HL-60 (cell line): Measurements from ENCODE around the gene PPP1R3A.
"Not testable (repeated sequence)": the region's sequence is repeated elsewhere in the genome, so short reads cannot be mapped to it uniquely, and the experiment has no call there.

Experiments
- DNase-seq, 2 experiments: peaks; one replicate each; pipeline ENCODE4 v3.0.0-alpha.2; 2010 to 2020; ENCODE audit warnings: low read depth in 1 of 2, low spot score in 1 of 2
- H3K27ac ChIP-seq: fragments of 250-450 bp; sonication (Bioruptor Pico); replicated peaks from 2 replicates; pipeline ENCODE4 v1.5.1; 2020; ENCODE audit warnings: mild to moderate bottlenecking, moderate library complexity
- H3K27me3 ChIP-seq: fragments of 250-450 bp; sonication (Bioruptor Pico); 2 replicates; pipeline ENCODE4 v1.5.1; 2021; ENCODE audit warnings: mild to moderate bottlenecking, moderate library complexity; ENCODE audit not compliant: insufficient read depth, poor library complexity, severe bottlenecking
- H3K4me3 ChIP-seq: replicated peaks from 2 replicates; pipeline ENCODE4 v1.5.1; 2011; ENCODE audit warnings: mild to moderate bottlenecking, control low read depth, low read length; ENCODE audit not compliant: insufficient read depth
- CTCF ChIP-seq: IDR thresholded peaks from one replicate; pipeline ENCODE4 v1.5.1; 2011; ENCODE audit warnings: low read length, control low read depth, inconsistent platforms; ENCODE audit not compliant: insufficient read depth
- GABPA ChIP-seq: IDR thresholded peaks from 2 replicates; pipeline ENCODE4 v1.6.1; 2012; ENCODE audit warnings: low read depth
- POLR2AphosphoS5 ChIP-seq: IDR thresholded peaks from 2 replicates; pipeline ENCODE4 v1.6.1; 2012; ENCODE audit warnings: low read depth
- REST ChIP-seq: IDR thresholded peaks from 2 replicates; pipeline ENCODE4 v1.6.1; 2012; ENCODE audit warnings: low read depth; ENCODE audit not compliant: insufficient replicate concordance
- SPI1 ChIP-seq: IDR thresholded peaks from 2 replicates; pipeline ENCODE4 v1.6.1; 2012; ENCODE audit warnings: low read depth, mild to moderate bottlenecking, borderline replicate concordance

The PPP1R3A gene

GRCh38 chr7:113936982-113937381, 18.2 kb upstream of the PPP1R3A start:
- H3K27ac ChIP-seq, result no peak overlapping the region
- TF ChIP-seq CTCF (no peak), POLR2AphosphoS5 (no peak), SPI1 (no peak), GABPA (no peak), REST (no peak)
- DNase-seq, result no peak
- no peaks in the 10 kb centered on the region for H3K27me3 ChIP-seq
- no peak overlapping the region for H3K4me3 ChIP-seq

GRCh38 chr7:113936535-113936934, 17.7 kb upstream of the PPP1R3A start:
- no peak for TF ChIP-seq SPI1
- no peak for TF ChIP-seq REST
- no peak for TF ChIP-seq POLR2AphosphoS5
- TF ChIP-seq CTCF, result no peak
- no peak for TF ChIP-seq GABPA
- Histone ChIP-seq H3K27me3 (no peaks in the 10 kb centered on the region), H3K4me3 (no peak overlapping the region), H3K27ac (no peak overlapping the region)
- no peak for DNase-seq

GRCh38 chr7:113929389-113929788, 10.6 kb upstream of the PPP1R3A start:
- H3K27me3 ChIP-seq, result not testable (repeated sequence)

GRCh38 chr7:113928112-113928511, 9.3 kb upstream of the PPP1R3A start:
- no peak overlapping the region for H3K4me3 ChIP-seq
- TF ChIP-seq CTCF (no peak), POLR2AphosphoS5 (no peak), SPI1 (no peak), REST (no peak), GABPA (no peak)
- no peak for DNase-seq
- no peaks in the 10 kb centered on the region for H3K27me3 ChIP-seq
- H3K27ac ChIP-seq, result no peak overlapping the region

More at GRCh38 chr7:113929389-113929788, 10.6 kb upstream of the PPP1R3A start:
- not testable (repeated sequence) for H3K4me3 ChIP-seq, H3K27ac ChIP-seq, DNase-seq
